SK-N-SH (cell line): ENCODE data around the gene NTRK2. TPM values are rescaled to one million over a fixed set of nuclear protein-coding genes. Genes with fewer than 3 reads are reported as not detected.

Experiments
- CTCF ChIA-PET: fragments of 300-600, 350-600 bp; formaldehyde crosslinking; extraction: SDS; loops from one replicate; lab custom pipeline; 2021; lab: Yijun Ruan, JAX
- POLR2A ChIA-PET: fragments of 350-600 bp; sonication (Branson Sonifier 250); formaldehyde crosslinking; extraction: SDS; loops from one replicate; lab custom pipeline; 2020; ENCODE audit warnings: antibody characterized with exemption, inconsistent platforms; lab: Yijun Ruan, JAX
- DNase-seq: peaks from one replicate; pipeline ENCODE4 v3.0.0; 2012
- H2AFZ ChIP-seq: fragments of 200-600 bp; sonication (generic); 2 replicates; pipeline ENCODE4 v1.8.1; 2016; ENCODE audit warnings: antibody characterized with exemption, mild to moderate bottlenecking, low read depth
- H3F3A ChIP-seq: fragments of 200-600 bp; sonication (generic); replicated peaks from 2 replicates; pipeline ENCODE3; 2016; ENCODE audit warnings: antibody characterized with exemption, mild to moderate bottlenecking; ENCODE audit not compliant: insufficient read depth
- H3K27ac ChIP-seq, 2 experiments: fragments of 200-500 bp in 1 of 2; fragments of 200-600 bp in 1 of 2; sonication (Bioruptor generic) in 1 of 2; sonication (generic), shearing (Covaris generic) in 1 of 2; 2 replicates each; pipeline versions ENCODE4 v1.5.1 to v1.6.1; 2014 to 2016; ENCODE audit warnings: low read depth in 2 of 2, inconsistent platforms in 1 of 2, low read length in 1 of 2, mild to moderate bottlenecking in 1 of 2, mixed read lengths in 1 of 2
- H3K27me3 ChIP-seq: fragments of 200-600 bp; sonication (generic), shearing (Covaris generic); 2 replicates; pipeline ENCODE4 v1.6.1; 2016; ENCODE audit warnings: mixed run types; ENCODE audit not compliant: insufficient read depth
- H3K36me3 ChIP-seq, 2 experiments: fragments of 200-500 bp in 1 of 2; fragments of 200-600 bp in 1 of 2; sonication (Bioruptor generic) in 1 of 2; sonication (generic) in 1 of 2; replicated peaks in 1 of 2; 2 replicates each; pipeline versions ENCODE3 to v1.5.1; 2014 to 2016; ENCODE audit warnings: low read length in 1 of 2, mild to moderate bottlenecking in 1 of 2; ENCODE audit not compliant: insufficient read depth in 2 of 2, control insufficient read depth in 1 of 2
- H3K4me1 ChIP-seq, 2 experiments: fragments of 200-500 bp in 1 of 2; fragments of 200-600 bp in 1 of 2; sonication (Bioruptor generic) in 1 of 2; sonication (generic), shearing (Covaris generic) in 1 of 2; 2 replicates each; pipeline versions ENCODE4 v1.5.1 to v1.6.1; 2014 to 2016; ENCODE audit warnings: low read depth in 1 of 2, low read length in 1 of 2, mixed run types in 1 of 2; ENCODE audit not compliant: insufficient read depth in 2 of 2, control insufficient read depth in 1 of 2
- H3K4me2 ChIP-seq: fragments of 200-600 bp; sonication (generic), shearing (Covaris generic); 2 replicates; pipeline ENCODE4 v1.6.1; 2017; ENCODE audit warnings: mixed run types
- H3K4me3 ChIP-seq, 2 experiments: fragments of 200-500 bp in 1 of 2; fragments of 200-600 bp in 1 of 2; sonication (Bioruptor generic) in 1 of 2; sonication (generic), shearing (Covaris generic) in 1 of 2; 2 replicates each; pipeline versions ENCODE4 v1.5.1 to v1.8.1; 2014 to 2016; ENCODE audit warnings: low read depth in 2 of 2, inconsistent platforms in 1 of 2, low read length in 1 of 2, mild to moderate bottlenecking in 1 of 2, mixed read lengths in 1 of 2, moderate library complexity in 1 of 2
- H3K79me2 ChIP-seq: fragments of 200-600 bp; sonication (generic); 2 replicates; pipeline ENCODE4 v1.8.1; 2017; ENCODE audit warnings: mild to moderate bottlenecking; ENCODE audit not compliant: insufficient read depth
- H3K9ac ChIP-seq: fragments of 200-600 bp; sonication (generic); 2 replicates; pipeline ENCODE4 v1.6.1; 2017; ENCODE audit warnings: mixed run types
- H3K9me2 ChIP-seq: fragments of 200-600 bp; sonication (generic); 2 replicates; pipeline ENCODE4 v1.6.1; 2017; ENCODE audit warnings: mixed run types
- H3K9me3 ChIP-seq: fragments of 200-600 bp; sonication (generic); 2 replicates; pipeline ENCODE4 v1.6.1; 2017; ENCODE audit warnings: mixed run types, mild to moderate bottlenecking, moderate library complexity
- H4K20me1 ChIP-seq: fragments of 200-600 bp; sonication (generic); 2 replicates; pipeline ENCODE4 v1.6.1; 2017; ENCODE audit warnings: mild to moderate bottlenecking, mixed run types; ENCODE audit not compliant: insufficient read depth
- EP300 ChIP-seq, 2 experiments: IDR thresholded peaks; 2 replicates each; pipeline versions ENCODE4 v1.4.0 to v1.6.1; 2012; ENCODE audit warnings: borderline replicate concordance in 1 of 2, low read depth in 1 of 2, low read length in 1 of 2
- EZH2phosphoT487 ChIP-seq: fragments of 200-600 bp; sonication (generic); IDR thresholded peaks from 2 replicates; pipeline ENCODE4 v1.6.1; 2017; ENCODE audit warnings: low read depth, mixed run types, mild to moderate bottlenecking, antibody characterized with exemption, moderate library complexity, borderline replicate concordance
- FOSL2 ChIP-seq: IDR thresholded peaks from 2 replicates; pipeline ENCODE4 v1.4.0; 2012; ENCODE audit warnings: low read depth, mild to moderate bottlenecking, moderate library complexity, borderline replicate concordance
- FOXJ3 ChIP-seq: sonication (generic); formaldehyde crosslinking; IDR thresholded peaks from 2 replicates; pipeline ENCODE4 v1.5.1; 2020; ENCODE audit warnings: mild to moderate bottlenecking, missing genetic modification reagents
- FOXM1 ChIP-seq: IDR thresholded peaks from 2 replicates; pipeline ENCODE4 v1.4.0; 2012; ENCODE audit warnings: low read depth, mild to moderate bottlenecking
- GABPA ChIP-seq: IDR thresholded peaks from 2 replicates; pipeline ENCODE4 v1.4.0; 2012; ENCODE audit warnings: low read depth, mild to moderate bottlenecking
- MXI1 ChIP-seq: IDR thresholded peaks from 2 replicates; pipeline ENCODE4 v1.6.1; 2012; ENCODE audit warnings: mild to moderate bottlenecking, low read depth, low read length, improper control_type of control experiment
- RAD21 ChIP-seq: IDR thresholded peaks from 2 replicates; pipeline ENCODE4 v1.6.1; 2012; ENCODE audit warnings: mild to moderate bottlenecking, low read length
- RCOR1 ChIP-seq: fragments of 150-350 bp; IDR thresholded peaks from 2 replicates; pipeline ENCODE4 v1.6.1; 2017; ENCODE audit warnings: antibody characterized with exemption, low read length
- RFX5 ChIP-seq: IDR thresholded peaks from 2 replicates; pipeline ENCODE4 v1.6.1; 2012; ENCODE audit warnings: mild to moderate bottlenecking, improper control_type of control experiment, low read length
- TCF12 ChIP-seq: IDR thresholded peaks from 2 replicates; pipeline ENCODE4 v1.4.0; 2012
- WGBS: methylation state at CpG from one replicate; pipeline ENCODE4 v1.1.6; 2017; ENCODE audit warnings: low lambda C conversion rate; 5-methylcytosine and 5-hydroxymethylcytosine counted together
- polyA plus RNA-seq, 3 experiments: library from polyadenylated mRNA; depleted of rRNA; stranded (reverse); fragments of >200 nt; gene quantifications; 2 replicates each; pipeline ENCODE4 v1.2.3, GENCODE V29; 2012
- TF ChIP-seq, protein P1 (sequence below): IDR thresholded peaks from 2 replicates; pipeline ENCODE4 v1.4.0; 2012; ENCODE audit warnings: low read depth, borderline replicate concordance
- TF ChIP-seq, protein P2 (sequence below): IDR thresholded peaks from 2 replicates; pipeline ENCODE4 v1.6.1; 2012; ENCODE audit warnings: mild to moderate bottlenecking, low read depth, low read length, moderate library complexity
- TF ChIP-seq, protein P3 (sequence below): IDR thresholded peaks from 2 replicates; pipeline ENCODE4; 2012
- TF ChIP-seq, protein P4 (sequence below): IDR thresholded peaks from 2 replicates; pipeline ENCODE4 v1.4.0; 2012; ENCODE audit warnings: low read depth

The NTRK2 gene
- polyA plus RNA-seq, 1 of the 3 experiments (the other 2 are of a cell fraction), result 0.05 TPM

DNA sequence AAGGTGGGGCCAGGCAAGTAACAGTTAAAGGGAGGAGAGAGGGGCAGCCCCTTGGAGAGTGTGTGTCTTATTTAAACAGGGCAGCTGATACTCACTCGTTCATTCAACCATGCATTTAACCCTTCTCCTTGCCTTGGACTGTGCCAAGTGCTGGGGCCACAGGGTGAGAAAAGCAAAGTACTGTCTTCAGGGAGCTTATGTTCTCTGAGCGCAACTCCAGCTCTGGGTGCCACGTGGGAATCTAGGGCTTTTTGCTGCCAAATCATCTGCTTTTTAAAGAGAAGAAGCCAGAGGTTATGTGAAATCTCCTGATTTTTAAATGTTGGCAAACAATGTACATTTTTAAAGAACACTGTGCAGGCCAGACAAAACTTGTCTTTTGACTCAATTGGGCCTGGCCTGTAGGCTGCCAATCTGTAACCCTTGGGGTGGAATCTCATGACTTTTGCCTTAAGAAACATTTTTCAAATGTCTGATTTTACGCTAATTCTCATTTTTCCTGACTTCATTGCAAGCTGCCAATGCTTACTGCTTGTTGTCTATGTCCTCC lies 157.8 kb downstream of the NTRK2 start:
- CTCF ChIA-PET, result interaction anchor here (0.9 kb wide), 1 partner anchor 14 kb away, joined by 3 read pairs; no protein-coding TSS in a partner anchor
- TF ChIP-seq GABPA, result no peak
- TF ChIP-seq RAD21, result no peak
- TF ChIP-seq TCF12, result no peak
- TF ChIP-seq, protein P1, sequence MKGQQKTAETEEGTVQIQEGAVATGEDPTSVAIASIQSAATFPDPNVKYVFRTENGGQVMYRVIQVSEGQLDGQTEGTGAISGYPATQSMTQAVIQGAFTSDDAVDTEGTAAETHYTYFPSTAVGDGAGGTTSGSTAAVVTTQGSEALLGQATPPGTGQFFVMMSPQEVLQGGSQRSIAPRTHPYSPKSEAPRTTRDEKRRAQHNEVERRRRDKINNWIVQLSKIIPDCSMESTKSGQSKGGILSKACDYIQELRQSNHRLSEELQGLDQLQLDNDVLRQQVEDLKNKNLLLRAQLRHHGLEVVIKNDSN, result no peak
- TF ChIP-seq RFX5, result no peak
- TF ChIP-seq FOXJ3 (CRISPR knock-in tag), result no peak
- TF ChIP-seq FOXM1, result no peak
- TF ChIP-seq, protein P2, sequence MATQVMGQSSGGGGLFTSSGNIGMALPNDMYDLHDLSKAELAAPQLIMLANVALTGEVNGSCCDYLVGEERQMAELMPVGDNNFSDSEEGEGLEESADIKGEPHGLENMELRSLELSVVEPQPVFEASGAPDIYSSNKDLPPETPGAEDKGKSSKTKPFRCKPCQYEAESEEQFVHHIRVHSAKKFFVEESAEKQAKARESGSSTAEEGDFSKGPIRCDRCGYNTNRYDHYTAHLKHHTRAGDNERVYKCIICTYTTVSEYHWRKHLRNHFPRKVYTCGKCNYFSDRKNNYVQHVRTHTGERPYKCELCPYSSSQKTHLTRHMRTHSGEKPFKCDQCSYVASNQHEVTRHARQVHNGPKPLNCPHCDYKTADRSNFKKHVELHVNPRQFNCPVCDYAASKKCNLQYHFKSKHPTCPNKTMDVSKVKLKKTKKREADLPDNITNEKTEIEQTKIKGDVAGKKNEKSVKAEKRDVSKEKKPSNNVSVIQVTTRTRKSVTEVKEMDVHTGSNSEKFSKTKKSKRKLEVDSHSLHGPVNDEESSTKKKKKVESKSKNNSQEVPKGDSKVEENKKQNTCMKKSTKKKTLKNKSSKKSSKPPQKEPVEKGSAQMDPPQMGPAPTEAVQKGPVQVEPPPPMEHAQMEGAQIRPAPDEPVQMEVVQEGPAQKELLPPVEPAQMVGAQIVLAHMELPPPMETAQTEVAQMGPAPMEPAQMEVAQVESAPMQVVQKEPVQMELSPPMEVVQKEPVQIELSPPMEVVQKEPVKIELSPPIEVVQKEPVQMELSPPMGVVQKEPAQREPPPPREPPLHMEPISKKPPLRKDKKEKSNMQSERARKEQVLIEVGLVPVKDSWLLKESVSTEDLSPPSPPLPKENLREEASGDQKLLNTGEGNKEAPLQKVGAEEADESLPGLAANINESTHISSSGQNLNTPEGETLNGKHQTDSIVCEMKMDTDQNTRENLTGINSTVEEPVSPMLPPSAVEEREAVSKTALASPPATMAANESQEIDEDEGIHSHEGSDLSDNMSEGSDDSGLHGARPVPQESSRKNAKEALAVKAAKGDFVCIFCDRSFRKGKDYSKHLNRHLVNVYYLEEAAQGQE, result no peak
- no peak for TF ChIP-seq EZH2phosphoT487
- TF ChIP-seq, protein P3, sequence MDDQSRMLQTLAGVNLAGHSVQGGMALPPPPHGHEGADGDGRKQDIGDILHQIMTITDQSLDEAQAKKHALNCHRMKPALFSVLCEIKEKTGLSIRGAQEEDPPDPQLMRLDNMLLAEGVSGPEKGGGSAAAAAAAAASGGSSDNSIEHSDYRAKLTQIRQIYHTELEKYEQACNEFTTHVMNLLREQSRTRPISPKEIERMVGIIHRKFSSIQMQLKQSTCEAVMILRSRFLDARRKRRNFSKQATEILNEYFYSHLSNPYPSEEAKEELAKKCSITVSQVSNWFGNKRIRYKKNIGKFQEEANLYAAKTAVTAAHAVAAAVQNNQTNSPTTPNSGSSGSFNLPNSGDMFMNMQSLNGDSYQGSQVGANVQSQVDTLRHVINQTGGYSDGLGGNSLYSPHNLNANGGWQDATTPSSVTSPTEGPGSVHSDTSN, result no peak
- TF ChIP-seq MXI1, result no peak
- TF ChIP-seq, protein P4, sequence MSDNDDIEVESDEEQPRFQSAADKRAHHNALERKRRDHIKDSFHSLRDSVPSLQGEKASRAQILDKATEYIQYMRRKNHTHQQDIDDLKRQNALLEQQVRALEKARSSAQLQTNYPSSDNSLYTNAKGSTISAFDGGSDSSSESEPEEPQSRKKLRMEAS, result no peak
- TF ChIP-seq RCOR1, result no peak
- no peak for TF ChIP-seq EP300 (IDR thresholded peaks at IDR 0.05; ENCODE audit: borderline replicate concordance in 1 of 2, low read depth in 1 of 2, low read length in 1 of 2)
- TF ChIP-seq FOSL2, result no peak

More for the DNA sequence above, 157.8 kb downstream of the NTRK2 start:
- H3K9ac ChIP-seq, result no peak overlapping the region
- no peaks in the 10 kb centered on the region for H4K20me1 ChIP-seq
- no peak overlapping the region for H3K4me3 ChIP-seq
- H3K27ac ChIP-seq, result no peak overlapping the region
- no peaks in the 10 kb centered on the region for H3K36me3 ChIP-seq
- H3K4me2 ChIP-seq, result no peak overlapping the region
- H3K9me2 ChIP-seq, result no peaks in the 10 kb centered on the region
- no peak for DNase-seq
- H3K27me3 ChIP-seq, result no peaks in the 10 kb centered on the region
- no peaks in the 10 kb centered on the region for H3K4me1 ChIP-seq
- POLR2A ChIA-PET, result no interaction called here
- no peaks in the 10 kb centered on the region for H3K79me2 ChIP-seq
- H3K9me3 ChIP-seq, result no peaks in the 10 kb centered on the region
- H3F3A ChIP-seq, result no peaks in the 10 kb centered on the region
- WGBS, result 48% methylated on average over 4 of the region's 4 CpGs
- no peak overlapping the region for H2AFZ ChIP-seq
